ENCODE data around the gene CDRT15L2. TPM values are rescaled to one million over a fixed set of nuclear protein-coding genes. Genes with fewer than 3 reads are reported as not detected.
"Not testable (repeated sequence)": the region's sequence is repeated elsewhere in the genome, so short reads cannot be mapped to it uniquely, and the experiment has no call there.

The CDRT15L2 gene
- not detected in 2 replicates for total RNA-seq (2012; rRNA removed)

GRCh38 chr17:20579424-20579823 lies at the start of gene CDRT15L2:
Gene CDRT15L2 (plus strand): TSS chr17:20579724. CDS start chr17:20579744, 20 bp downstream.
- not testable (repeated sequence) for H3K27me3 ChIP-seq (ENCODE audit: control insufficient read depth, insufficient read depth, low read length); H3K9ac ChIP-seq (ENCODE audit: low read depth, low read length); H3K4me2 ChIP-seq (ENCODE audit: low read length); H3K9me3 ChIP-seq (replicated peaks; ENCODE audit: low read length); H3K4me3 ChIP-seq (ENCODE audit: low read length); H3K36me3 ChIP-seq (ENCODE audit: insufficient read depth, low read length); H3K4me1 ChIP-seq (ENCODE audit: control insufficient read depth, insufficient read depth, low read length)

- H3K27me3 ChIP-seq (ENCODE audit: control insufficient read depth, insufficient read depth, low read length); H3K4me1 ChIP-seq (ENCODE audit: control insufficient read depth, insufficient read depth, low read length); H3K9me3 ChIP-seq (replicated peaks; ENCODE audit: low read length); H3K9ac ChIP-seq (ENCODE audit: low read depth, low read length); H3K36me3 ChIP-seq (ENCODE audit: insufficient read depth, low read length); H3K4me2 ChIP-seq (ENCODE audit: low read length); H3K4me3 ChIP-seq (ENCODE audit: low read length): not testable (repeated sequence)
Observed at GRCh38 chr17:20530104-20530503, 49.4 kb upstream of the CDRT15L2 start.

- H3K9ac ChIP-seq (ENCODE audit: low read depth, low read length); H3K4me3 ChIP-seq (ENCODE audit: low read length): not testable (repeated sequence)
Observed at GRCh38 chr17:20532544-20533090, 46.9 kb upstream of the CDRT15L2 start.

GRCh38 chr17:20533206-20533605 lies 46.3 kb upstream of the CDRT15L2 start:
- not testable (repeated sequence) for H3K9ac ChIP-seq (ENCODE audit: low read depth, low read length); H3K9me3 ChIP-seq (replicated peaks; ENCODE audit: low read length); H3K36me3 ChIP-seq (ENCODE audit: insufficient read depth, low read length); H3K27me3 ChIP-seq (ENCODE audit: control insufficient read depth, insufficient read depth, low read length); H3K4me1 ChIP-seq (ENCODE audit: control insufficient read depth, insufficient read depth, low read length)
- peak overlapping the region; percentile 59 for H3K4me3 ChIP-seq (ENCODE audit: low read length)
- H3K4me2 ChIP-seq (ENCODE audit: low read length) = peak overlapping the region; percentile 44

More at GRCh38 chr17:20532544-20533090, 46.9 kb upstream of the CDRT15L2 start:
- H3K4me2 ChIP-seq (ENCODE audit: low read length); H3K4me1 ChIP-seq (ENCODE audit: control insufficient read depth, insufficient read depth, low read length); H3K36me3 ChIP-seq (ENCODE audit: insufficient read depth, low read length); H3K9me3 ChIP-seq (replicated peaks; ENCODE audit: low read length); H3K27me3 ChIP-seq (ENCODE audit: control insufficient read depth, insufficient read depth, low read length): not testable (repeated sequence)

- not testable (repeated sequence) for H3K9ac ChIP-seq (ENCODE audit: low read depth, low read length); H3K4me2 ChIP-seq (ENCODE audit: low read length); H3K36me3 ChIP-seq (ENCODE audit: insufficient read depth, low read length); H3K27me3 ChIP-seq (ENCODE audit: control insufficient read depth, insufficient read depth, low read length); H3K4me1 ChIP-seq (ENCODE audit: control insufficient read depth, insufficient read depth, low read length); H3K9me3 ChIP-seq (replicated peaks; ENCODE audit: low read length); H3K4me3 ChIP-seq (ENCODE audit: low read length)
Observed at GRCh38 chr17:20534711-20535550, 44.6 kb upstream of the CDRT15L2 start.

GRCh38 chr17:20540414-20540813 lies 39.1 kb upstream of the CDRT15L2 start:
- not testable (repeated sequence) for H3K4me3 ChIP-seq (ENCODE audit: low read length); H3K27me3 ChIP-seq (ENCODE audit: control insufficient read depth, insufficient read depth, low read length); H3K9me3 ChIP-seq (replicated peaks; ENCODE audit: low read length); H3K9ac ChIP-seq (ENCODE audit: low read depth, low read length); H3K36me3 ChIP-seq (ENCODE audit: insufficient read depth, low read length); H3K4me2 ChIP-seq (ENCODE audit: low read length); H3K4me1 ChIP-seq (ENCODE audit: control insufficient read depth, insufficient read depth, low read length)

- not testable (repeated sequence) for H3K9me3 ChIP-seq (replicated peaks; ENCODE audit: low read length); H3K4me3 ChIP-seq (ENCODE audit: low read length); H3K36me3 ChIP-seq (ENCODE audit: insufficient read depth, low read length); H3K27me3 ChIP-seq (ENCODE audit: control insufficient read depth, insufficient read depth, low read length); H3K4me2 ChIP-seq (ENCODE audit: low read length); H3K4me1 ChIP-seq (ENCODE audit: control insufficient read depth, insufficient read depth, low read length); H3K9ac ChIP-seq (ENCODE audit: low read depth, low read length)
Observed at GRCh38 chr17:20540865-20541264, 38.7 kb upstream of the CDRT15L2 start.

GRCh38 chr17:20541853-20542546 lies 37.5 kb upstream of the CDRT15L2 start:
- not testable (repeated sequence) for H3K9me3 ChIP-seq (replicated peaks; ENCODE audit: low read length); H3K9ac ChIP-seq (ENCODE audit: low read depth, low read length)

GRCh38 chr17:20547923-20548322 lies 31.6 kb upstream of the CDRT15L2 start:
- not testable (repeated sequence) for H3K9me3 ChIP-seq (replicated peaks; ENCODE audit: low read length); H3K4me1 ChIP-seq (ENCODE audit: control insufficient read depth, insufficient read depth, low read length); H3K36me3 ChIP-seq (ENCODE audit: insufficient read depth, low read length); H3K9ac ChIP-seq (ENCODE audit: low read depth, low read length); H3K27me3 ChIP-seq (ENCODE audit: control insufficient read depth, insufficient read depth, low read length); H3K4me2 ChIP-seq (ENCODE audit: low read length); H3K4me3 ChIP-seq (ENCODE audit: low read length)

More at GRCh38 chr17:20541853-20542546, 37.5 kb upstream of the CDRT15L2 start:
- not testable (repeated sequence) for H3K36me3 ChIP-seq (ENCODE audit: insufficient read depth, low read length); H3K4me3 ChIP-seq (ENCODE audit: low read length); H3K4me2 ChIP-seq (ENCODE audit: low read length); H3K27me3 ChIP-seq (ENCODE audit: control insufficient read depth, insufficient read depth, low read length); H3K4me1 ChIP-seq (ENCODE audit: control insufficient read depth, insufficient read depth, low read length)

- H3K4me3 ChIP-seq (ENCODE audit: low read length); H3K9me3 ChIP-seq (replicated peaks; ENCODE audit: low read length); H3K9ac ChIP-seq (ENCODE audit: low read depth, low read length); H3K36me3 ChIP-seq (ENCODE audit: insufficient read depth, low read length); H3K4me2 ChIP-seq (ENCODE audit: low read length); H3K27me3 ChIP-seq (ENCODE audit: control insufficient read depth, insufficient read depth, low read length); H3K4me1 ChIP-seq (ENCODE audit: control insufficient read depth, insufficient read depth, low read length): not testable (repeated sequence)
Observed at GRCh38 chr17:20552920-20553319, 26.6 kb upstream of the CDRT15L2 start.

GRCh38 chr17:20554728-20555127 lies 24.8 kb upstream of the CDRT15L2 start:
- H3K27me3 ChIP-seq (ENCODE audit: control insufficient read depth, insufficient read depth, low read length); H3K4me2 ChIP-seq (ENCODE audit: low read length); H3K9me3 ChIP-seq (replicated peaks; ENCODE audit: low read length); H3K9ac ChIP-seq (ENCODE audit: low read depth, low read length); H3K4me1 ChIP-seq (ENCODE audit: control insufficient read depth, insufficient read depth, low read length); H3K4me3 ChIP-seq (ENCODE audit: low read length); H3K36me3 ChIP-seq (ENCODE audit: insufficient read depth, low read length): not testable (repeated sequence)

Measured in skeletal muscle satellite cell (primary cell).